GM19452 (cell line): Measurements from ENCODE around the gene PTPRG.

Experiments used
- ATAC-seq: cut with Tn5 transposase; IDR thresholded peaks from one replicate; pipeline ENCODE4 v1.9.1; 2021; ENCODE audit not compliant: unreplicated experiment

Gene PTPRG

GRCh38 chr3:62201438-62202035 lies 640.2 kb downstream of the PTPRG start:
- no peak for ATAC-seq

GRCh38 chr3:62203152-62203551 lies 641.8 kb downstream of the PTPRG start:
- no peak for ATAC-seq

- ATAC-seq: no peak
Measured at GRCh38 chr3:62203561-62203960, 642.2 kb downstream of the PTPRG start.

- ATAC-seq: no peak
Measured at GRCh38 chr3:62207197-62207596, 645.8 kb downstream of the PTPRG start.

GRCh38 chr3:62208385-62208784 lies 647.0 kb downstream of the PTPRG start:
- no peak for ATAC-seq

GRCh38 chr3:62209101-62209500 lies 647.7 kb downstream of the PTPRG start:
- ATAC-seq: no peak

GRCh38 chr3:62210011-62210410 lies 648.6 kb downstream of the PTPRG start:
- no peak for ATAC-seq

GRCh38 chr3:62211675-62212429 lies 650.5 kb downstream of the PTPRG start:
- no peak for ATAC-seq

- ATAC-seq: no peak
Measured at GRCh38 chr3:62214850-62215249, 653.5 kb downstream of the PTPRG start.

GRCh38 chr3:62220616-62221015 lies 659.2 kb downstream of the PTPRG start:
- no peak for ATAC-seq

GRCh38 chr3:62225051-62225450 lies 663.7 kb downstream of the PTPRG start:
- no peak for ATAC-seq

GRCh38 chr3:62226601-62227339 lies 665.4 kb downstream of the PTPRG start:
- ATAC-seq: no peak

- no peak for ATAC-seq
Measured at GRCh38 chr3:62228467-62228866, 667.1 kb downstream of the PTPRG start.

- ATAC-seq: no peak
Measured at GRCh38 chr3:62229211-62229610, 667.8 kb downstream of the PTPRG start.

- no peak for ATAC-seq
Measured at GRCh38 chr3:62229908-62230307, 668.5 kb downstream of the PTPRG start.

- ATAC-seq: no peak
Measured at GRCh38 chr3:62233065-62233464, 671.7 kb downstream of the PTPRG start.

- no peak for ATAC-seq
Measured at GRCh38 chr3:62236016-62236415, 674.6 kb downstream of the PTPRG start.

GRCh38 chr3:62237286-62237948 lies 676.0 kb downstream of the PTPRG start:
- ATAC-seq: no peak

GRCh38 chr3:62238003-62238402 lies 676.6 kb downstream of the PTPRG start:
- peak; percentile 67 for ATAC-seq

GRCh38 chr3:62238431-62238830 lies 677.1 kb downstream of the PTPRG start:
- ATAC-seq: peak; percentile 45

- ATAC-seq: no peak
Measured at GRCh38 chr3:62241279-62241678, 679.9 kb downstream of the PTPRG start.
